MM.1S (cell line): ENCODE results near the gene SLC24A3.

Experiments used
- EZH2phosphoT487 ChIP-seq: fragments of 300-600 bp; sonication (generic); IDR thresholded peaks from 2 replicates; pipeline ENCODE4 v1.6.1; 2018; ENCODE audit warnings: antibody characterized with exemption, low read length
- TF ChIP-seq, protein P1 (sequence below): fragments of 300-600 bp; sonication (generic); IDR thresholded peaks from 2 replicates; pipeline ENCODE4 v1.5.1; 2016; ENCODE audit warnings: antibody characterized with exemption, low read length, mixed read lengths

DNA sequence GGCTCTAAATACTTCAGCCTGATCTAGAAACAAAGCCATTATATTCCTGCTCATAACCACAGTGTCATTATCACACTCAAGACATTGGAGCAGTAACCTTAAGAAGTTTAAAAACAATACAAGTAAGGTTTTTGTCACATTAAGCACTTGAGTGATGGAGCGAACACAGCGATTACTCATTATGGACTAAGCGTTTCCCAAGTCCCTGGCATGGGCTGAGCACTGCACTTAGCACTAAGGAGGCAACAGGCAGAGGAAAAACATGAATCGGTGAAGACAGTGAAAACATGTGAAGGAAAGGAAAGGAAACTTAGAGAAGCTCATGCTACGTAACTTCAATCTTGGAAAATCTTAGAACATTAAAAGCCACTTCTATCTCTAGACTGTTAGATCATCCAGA, 108.7 kb downstream of the SLC24A3 start:
- TF ChIP-seq, protein P1, sequence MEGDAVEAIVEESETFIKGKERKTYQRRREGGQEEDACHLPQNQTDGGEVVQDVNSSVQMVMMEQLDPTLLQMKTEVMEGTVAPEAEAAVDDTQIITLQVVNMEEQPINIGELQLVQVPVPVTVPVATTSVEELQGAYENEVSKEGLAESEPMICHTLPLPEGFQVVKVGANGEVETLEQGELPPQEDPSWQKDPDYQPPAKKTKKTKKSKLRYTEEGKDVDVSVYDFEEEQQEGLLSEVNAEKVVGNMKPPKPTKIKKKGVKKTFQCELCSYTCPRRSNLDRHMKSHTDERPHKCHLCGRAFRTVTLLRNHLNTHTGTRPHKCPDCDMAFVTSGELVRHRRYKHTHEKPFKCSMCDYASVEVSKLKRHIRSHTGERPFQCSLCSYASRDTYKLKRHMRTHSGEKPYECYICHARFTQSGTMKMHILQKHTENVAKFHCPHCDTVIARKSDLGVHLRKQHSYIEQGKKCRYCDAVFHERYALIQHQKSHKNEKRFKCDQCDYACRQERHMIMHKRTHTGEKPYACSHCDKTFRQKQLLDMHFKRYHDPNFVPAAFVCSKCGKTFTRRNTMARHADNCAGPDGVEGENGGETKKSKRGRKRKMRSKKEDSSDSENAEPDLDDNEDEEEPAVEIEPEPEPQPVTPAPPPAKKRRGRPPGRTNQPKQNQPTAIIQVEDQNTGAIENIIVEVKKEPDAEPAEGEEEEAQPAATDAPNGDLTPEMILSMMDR, result no peak
- no peak for TF ChIP-seq EZH2phosphoT487
